Activated gamma-delta T cell treated with anti-CD3 and anti-CD28 coated beads, Interleukin-2, amount 50 U/mL, for 16 hours (primary cell): ENCODE data around the gene GLIS1.
"Not testable (repeated sequence)": the region's sequence is repeated elsewhere in the genome, so short reads cannot be mapped to it uniquely, and the experiment has no call there.

ENCODE experiments used
- DNase-seq: peaks from one replicate; pipeline ENCODE4 v3.0.0-alpha.2; 2020; ENCODE audit warnings: low read depth

The GLIS1 gene

GRCh38 chr1:53739109-53739681, at the start of gene GLIS1:
Gene GLIS1, minus strand, starts transcription at chr1:53739164. Its CDS starts 1,100 bp downstream, at chr1:53738064.
- DNase-seq = peak; percentile 23

- no peak for DNase-seq
These were observed 48.7 kb upstream of the GLIS1 start for GRCh38 chr1:53787655-53788054.

- no peak for DNase-seq
These were observed 44.1 kb upstream of the GLIS1 start for GRCh38 chr1:53783056-53783455.

DNA sequence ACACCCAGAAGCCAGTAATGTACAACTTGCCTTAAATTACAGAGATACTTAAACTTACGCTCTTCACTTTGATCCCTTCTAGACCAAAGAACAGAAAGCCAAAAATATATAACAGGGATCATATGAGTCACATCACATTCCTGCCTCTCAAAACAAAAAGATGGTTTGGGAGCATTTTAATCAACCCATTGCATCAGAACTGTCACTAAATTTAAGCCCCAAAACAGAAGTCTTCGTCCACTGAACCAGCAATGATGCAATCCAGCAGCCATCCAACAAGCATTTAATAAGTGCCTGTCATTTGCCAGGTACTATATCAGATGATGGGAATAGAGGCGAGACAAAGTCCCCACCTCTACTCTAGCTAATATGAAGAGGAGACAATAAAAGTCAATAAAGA, 42.7 kb upstream of the GLIS1 start:
- DNase-seq = no peak

DNA sequence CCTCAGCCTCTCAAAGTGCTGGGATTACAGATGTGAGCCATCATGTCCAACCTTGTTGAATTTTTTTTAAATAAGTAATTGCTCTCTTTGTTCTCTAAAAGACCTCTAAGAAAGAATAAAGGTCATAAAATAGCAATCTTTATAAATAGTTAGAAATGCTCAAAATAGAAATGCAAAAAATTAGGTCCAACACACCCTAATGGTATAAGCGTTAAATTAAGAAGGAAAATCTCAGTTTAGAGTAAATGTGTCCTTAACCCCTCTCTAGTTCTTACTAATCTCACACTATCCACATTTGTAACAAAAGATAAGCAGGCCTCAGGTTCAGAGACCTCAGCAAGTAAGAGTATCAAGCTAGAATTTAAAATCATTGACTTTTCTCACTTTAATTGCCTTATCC, 38.3 kb upstream of the GLIS1 start:
- no peak for DNase-seq

GRCh38 chr1:53771648-53772047, 32.7 kb upstream of the GLIS1 start:
- DNase-seq = no peak

- no peak for DNase-seq
These were observed 30.8 kb upstream of the GLIS1 start for GRCh38 chr1:53769780-53770179.

DNA sequence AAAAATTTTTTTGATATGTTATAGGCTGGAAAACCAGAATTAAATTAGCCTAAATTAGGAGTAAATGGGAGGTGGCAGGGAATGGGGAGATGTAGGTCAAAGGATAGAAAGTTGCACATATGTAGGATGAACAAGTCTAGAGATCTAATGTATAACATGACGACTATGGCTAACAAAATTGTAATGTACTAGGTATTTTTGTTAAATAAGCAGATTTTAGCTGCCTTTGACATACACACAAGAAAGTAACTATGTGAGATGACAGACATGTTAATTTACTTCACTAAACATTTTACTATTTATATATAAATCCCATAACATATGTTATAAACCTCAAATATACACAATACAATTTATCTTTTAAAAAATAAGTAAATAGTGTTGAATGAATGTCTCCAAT, 30.2 kb upstream of the GLIS1 start:
- no peak for DNase-seq

- no peak for DNase-seq
These were observed 28.0 kb upstream of the GLIS1 start for GRCh38 chr1:53766831-53767405.

- no peak for DNase-seq
These were observed 27.3 kb upstream of the GLIS1 start for GRCh38 chr1:53766194-53766742.

DNA sequence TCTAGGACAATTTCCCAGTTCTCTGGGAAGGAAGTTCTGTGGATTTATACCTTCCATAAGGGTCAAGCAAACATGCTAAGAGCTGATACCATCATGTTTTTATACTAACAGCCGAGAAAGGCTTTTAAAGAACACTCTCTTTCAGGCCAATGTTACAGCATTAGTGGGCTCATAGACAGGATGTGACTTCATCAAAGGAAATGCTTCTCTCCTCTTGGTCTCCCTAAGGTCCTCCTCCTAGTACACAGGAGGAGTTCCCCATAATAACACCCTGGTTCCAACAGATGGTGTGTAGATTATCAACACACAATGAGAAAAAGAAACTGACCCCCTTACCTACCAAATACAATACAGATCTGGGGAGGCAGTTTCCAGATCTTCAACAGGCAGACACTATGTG, 26.7 kb upstream of the GLIS1 start:
- DNase-seq = no peak

- no peak for DNase-seq
These were observed 24.9 kb upstream of the GLIS1 start for GRCh38 chr1:53763911-53764310.

- DNase-seq = no peak
These were observed 24.5 kb upstream of the GLIS1 start for GRCh38 chr1:53763461-53763860.

GRCh38 chr1:53760497-53760896, 21.5 kb upstream of the GLIS1 start:
- DNase-seq = not testable (repeated sequence)

DNA sequence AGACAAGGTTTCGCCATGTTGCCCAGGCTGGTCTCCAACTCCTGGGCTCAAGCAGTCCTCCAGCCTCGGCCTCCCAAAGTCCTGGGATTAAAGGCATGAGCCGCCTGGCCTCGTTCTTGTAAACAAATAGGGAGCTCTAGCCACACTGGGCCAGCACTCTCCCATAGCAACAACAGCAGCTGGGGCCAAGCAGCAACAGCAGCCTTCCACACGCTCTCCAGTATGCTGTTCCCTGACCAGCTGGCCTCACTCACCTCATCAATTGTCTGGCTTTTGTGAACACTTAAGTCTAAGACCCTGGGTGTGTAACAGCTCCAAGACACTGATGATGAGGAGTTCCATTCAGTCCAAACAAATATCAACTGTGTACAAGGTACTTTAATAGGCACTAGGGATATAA, 16.9 kb upstream of the GLIS1 start:
- no peak for DNase-seq

GRCh38 chr1:53754484-53755312, 15.7 kb upstream of the GLIS1 start:
- DNase-seq = no peak

GRCh38 chr1:53752281-53752680, 13.3 kb upstream of the GLIS1 start:
- DNase-seq = no peak

DNA sequence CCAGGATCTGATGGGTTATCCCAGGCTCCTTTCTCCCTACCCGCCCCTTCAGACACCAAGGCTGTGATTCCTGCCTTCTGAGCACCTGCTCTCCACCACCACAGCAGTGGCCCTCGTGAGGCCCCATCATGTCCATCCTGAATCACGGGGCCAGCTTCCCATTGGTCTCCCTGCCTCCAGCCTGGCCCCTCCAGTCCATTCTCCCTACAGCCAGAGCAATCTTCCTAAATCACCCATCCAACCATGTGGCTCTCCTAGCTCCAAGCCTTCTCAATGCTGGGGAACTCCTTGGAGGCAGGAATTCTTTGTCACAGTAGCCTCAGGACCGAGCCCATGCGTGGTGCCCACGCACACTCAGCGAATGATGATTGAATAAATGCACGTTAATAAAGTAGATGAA, 8.9 kb upstream of the GLIS1 start:
- no peak for DNase-seq

- no peak for DNase-seq
These were observed 1.7 kb upstream of the GLIS1 start for GRCh38 chr1:53740621-53741105.

DNA sequence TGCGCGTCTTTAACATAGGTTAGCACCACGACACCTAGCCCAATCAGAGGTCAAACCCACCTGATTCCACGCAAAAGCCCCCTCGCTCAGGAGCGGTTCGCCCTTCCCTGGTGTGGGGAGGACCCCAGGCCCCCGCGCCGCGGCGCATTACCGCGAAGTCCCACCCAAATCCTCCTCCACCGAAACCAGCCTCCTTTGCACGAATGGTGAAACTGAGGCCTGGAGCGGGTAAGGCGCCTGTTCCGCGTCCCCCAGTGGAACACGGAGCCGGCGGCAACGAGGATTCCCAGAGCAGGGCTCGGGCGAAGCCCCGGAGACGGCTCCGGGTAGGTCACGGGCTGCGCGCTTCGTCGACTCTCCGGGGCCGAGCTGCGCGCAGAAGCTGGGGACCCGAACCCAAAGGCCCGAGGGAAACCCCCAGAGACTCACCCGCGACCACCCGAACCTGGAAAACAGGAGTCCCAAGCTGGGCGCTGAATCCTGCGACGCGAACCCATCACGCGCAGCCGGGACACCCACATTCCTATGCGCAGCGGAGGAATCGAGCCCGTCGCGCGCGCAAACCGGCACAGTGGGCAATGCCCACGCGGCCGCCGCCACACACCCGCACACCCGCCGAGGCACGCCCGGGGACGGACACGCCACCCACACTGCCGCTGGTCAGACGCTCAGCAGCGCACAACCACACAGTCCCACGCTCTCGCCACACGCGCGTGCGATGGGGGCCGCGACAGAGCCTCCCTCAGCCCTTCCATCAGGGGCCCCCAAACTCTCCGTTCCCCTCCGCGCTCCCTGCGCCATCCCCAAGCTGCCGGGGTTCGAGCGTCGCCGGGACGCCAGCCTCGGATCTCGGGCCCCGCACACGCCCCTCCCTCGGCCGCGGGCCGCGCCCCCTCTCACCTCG, 507 bp downstream of the GLIS1 start:
- DNase-seq = no peak

- DNase-seq = no peak
These were observed 1.2 kb downstream of the GLIS1 start for GRCh38 chr1:53737648-53738204.

GRCh38 chr1:53736290-53736689, 2.7 kb downstream of the GLIS1 start:
- no peak for DNase-seq
